Measurements from ENCODE around the gene LIN9. TPM values are rescaled to one million over a fixed set of nuclear protein-coding genes. Genes with fewer than 3 reads are reported as not detected.

Gene LIN9
- total and polyA plus RNA-seq, 2 donors (not counting 3 experiments of a cell fraction or from before 2014, with no cell fraction given), result 2.5 to 7.6 TPM

DNA sequence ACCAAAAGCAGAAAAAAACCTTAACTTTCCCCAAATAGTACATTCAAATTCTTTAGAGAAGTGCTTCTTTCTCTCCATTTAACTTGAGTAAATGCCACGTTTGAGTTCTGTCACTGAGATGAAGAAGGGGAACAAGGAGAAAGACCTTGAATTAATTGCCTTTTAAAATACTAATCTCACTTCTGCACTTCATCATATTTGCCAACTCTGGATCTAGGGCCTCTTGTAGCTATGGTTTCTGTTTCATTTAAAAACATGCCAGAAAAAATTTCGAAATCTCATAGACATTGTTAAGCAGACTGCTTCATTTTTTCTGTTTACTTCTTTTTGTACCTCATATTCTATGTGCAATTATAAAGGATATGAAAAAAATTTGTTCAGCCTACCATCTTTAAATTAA is 60.9 kb downstream of the LIN9 start:
- H3K79me2 ChIP-seq (ENCODE audit: control insufficient read depth, insufficient read depth, low read length), result no peaks in the 10 kb centered on the region
- no peak for TF ChIP-seq POLR2A (IDR thresholded peaks at IDR 0.05; ENCODE audit: low read depth, low read length)
- TF ChIP-seq MYC (IDR thresholded peaks at IDR 0.05; ENCODE audit: low read depth, low read length), result no peak
- TF ChIP-seq JUN (IDR thresholded peaks at IDR 0.05; ENCODE audit: borderline replicate concordance, insufficient read depth, insufficient read length, low read depth), result no peak
- no peak for TF ChIP-seq FOS (IDR thresholded peaks at IDR 0.05; ENCODE audit: borderline replicate concordance, insufficient read depth, low read length)
- TF ChIP-seq, protein P1, sequence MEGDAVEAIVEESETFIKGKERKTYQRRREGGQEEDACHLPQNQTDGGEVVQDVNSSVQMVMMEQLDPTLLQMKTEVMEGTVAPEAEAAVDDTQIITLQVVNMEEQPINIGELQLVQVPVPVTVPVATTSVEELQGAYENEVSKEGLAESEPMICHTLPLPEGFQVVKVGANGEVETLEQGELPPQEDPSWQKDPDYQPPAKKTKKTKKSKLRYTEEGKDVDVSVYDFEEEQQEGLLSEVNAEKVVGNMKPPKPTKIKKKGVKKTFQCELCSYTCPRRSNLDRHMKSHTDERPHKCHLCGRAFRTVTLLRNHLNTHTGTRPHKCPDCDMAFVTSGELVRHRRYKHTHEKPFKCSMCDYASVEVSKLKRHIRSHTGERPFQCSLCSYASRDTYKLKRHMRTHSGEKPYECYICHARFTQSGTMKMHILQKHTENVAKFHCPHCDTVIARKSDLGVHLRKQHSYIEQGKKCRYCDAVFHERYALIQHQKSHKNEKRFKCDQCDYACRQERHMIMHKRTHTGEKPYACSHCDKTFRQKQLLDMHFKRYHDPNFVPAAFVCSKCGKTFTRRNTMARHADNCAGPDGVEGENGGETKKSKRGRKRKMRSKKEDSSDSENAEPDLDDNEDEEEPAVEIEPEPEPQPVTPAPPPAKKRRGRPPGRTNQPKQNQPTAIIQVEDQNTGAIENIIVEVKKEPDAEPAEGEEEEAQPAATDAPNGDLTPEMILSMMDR (IDR thresholded peaks at IDR 0.05; ENCODE audit: extremely low read depth in 1 of 2, insufficient read depth in 1 of 2, low read depth in 1 of 2, low read length in 2 of 2), result no peak
- TF ChIP-seq, protein P2, sequence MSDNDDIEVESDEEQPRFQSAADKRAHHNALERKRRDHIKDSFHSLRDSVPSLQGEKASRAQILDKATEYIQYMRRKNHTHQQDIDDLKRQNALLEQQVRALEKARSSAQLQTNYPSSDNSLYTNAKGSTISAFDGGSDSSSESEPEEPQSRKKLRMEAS (IDR thresholded peaks at IDR 0.05; ENCODE audit: insufficient read depth, insufficient read length), result no peak
- no peak for TF ChIP-seq POLR2AphosphoS5 (IDR thresholded peaks at IDR 0.05; ENCODE audit: insufficient read depth, low read depth, low read length)
- TF ChIP-seq GATA2 (IDR thresholded peaks at IDR 0.05; ENCODE audit: insufficient read depth, insufficient read length, low read depth, low read length), result no peak
- no peak for TF ChIP-seq EZH2 (IDR thresholded peaks at IDR 0.05; ENCODE audit: borderline replicate concordance, low read depth, low read length, severe bottlenecking)
- FAIRE-seq (no peak), DNase-seq (ENCODE audit: low read depth, low spot score) (no peak)
- ChIA-PET CTCF (no interaction called here), POLR2A (no interaction called here)
- no peak overlapping the region for H3K4me2 ChIP-seq (ENCODE audit: insufficient read depth, low read length)
- H4K20me1 ChIP-seq (replicated peaks; ENCODE audit: control insufficient read depth, extremely low read depth, insufficient read depth, low read length), result no peaks in the 10 kb centered on the region
- intact Hi-C loops (cut with micrococcal nuclease), result no loop called here
- H3K9me3 ChIP-seq (replicated peaks; ENCODE audit: control insufficient read depth, insufficient read depth, low read length), result no peaks in the 10 kb centered on the region
- no peaks in the 10 kb centered on the region for H3K9me1 ChIP-seq (replicated peaks; ENCODE audit: control insufficient read depth, extremely low read depth, insufficient read depth, low read length)
- no TSS peak for BruUV-seq (replicated peaks)
- no peak overlapping the region for H3K27ac ChIP-seq (ENCODE audit: insufficient read depth, low read depth, low read length)
- no peak overlapping the region for H3K9ac ChIP-seq (replicated peaks; ENCODE audit: extremely low read depth, insufficient read depth, low read length)
- H3K4me3 ChIP-seq (replicated peaks in 1 of 3; ENCODE audit: insufficient read depth in 1 of 3, low read depth in 1 of 3, low read length in 3 of 3), result no peak overlapping the region
- H2AFZ ChIP-seq (ENCODE audit: low read depth, low read length), result no peak overlapping the region
- H3K36me3 ChIP-seq (ENCODE audit: control insufficient read depth in 2 of 2, extremely low read depth in 1 of 2, insufficient read depth in 2 of 2, low read length in 2 of 2), result peaks cover 0 to 6% of the 10 kb centered on the region in 2 experiments
- no peaks in the 10 kb centered on the region for H3K27me3 ChIP-seq (ENCODE audit: control insufficient read depth in 2 of 2, insufficient read depth in 2 of 2, low read length in 2 of 2)
- dilution Hi-C loops (cut with MboI; ENCODE audit: extremely low pct_ligation_motif_present, low sequenced_read_pairs), result no loop called here
- H3K4me1 ChIP-seq (ENCODE audit: control insufficient read depth, extremely low read depth, insufficient read depth, low read length), result no peaks in the 10 kb centered on the region

All from endothelial cell of umbilical vein (primary cell).